Measurements from ENCODE around the gene COL9A1. TPM values are rescaled to one million over a fixed set of nuclear protein-coding genes. Genes with fewer than 3 reads are reported as not detected.
"Not testable (repeated sequence)": the region's sequence is repeated elsewhere in the genome, so short reads cannot be mapped to it uniquely, and the experiment has no call there.

The COL9A1 gene
- total and polyA plus RNA-seq, 9 donors = 4.9 to 16.2 (median 6.3) TPM

DNA sequence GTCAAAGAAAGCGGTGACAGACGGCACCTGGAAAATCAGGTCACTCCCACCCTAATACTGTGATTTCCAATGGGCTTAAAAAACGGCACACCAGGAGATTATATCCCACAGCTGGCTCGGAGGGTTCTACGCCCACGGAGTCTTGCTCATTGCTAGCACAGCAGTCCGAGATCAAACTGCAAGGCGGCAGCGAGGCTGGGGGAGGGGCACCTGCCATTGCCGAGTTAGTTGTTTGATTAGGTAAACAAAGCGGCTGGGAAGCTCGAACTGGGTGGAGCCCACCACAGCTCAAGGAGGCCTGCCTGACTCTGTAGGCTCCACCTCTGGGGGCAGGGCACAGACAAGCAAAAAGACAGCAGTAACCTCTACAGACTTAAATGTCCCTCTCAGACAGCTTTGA is 14.9 kb upstream of the COL9A1 start:
- not testable (repeated sequence) for DNase-seq; H3K4me3 ChIP-seq (ENCODE audit: low read length); H3K27ac ChIP-seq (ENCODE audit: low read length); H3K4me1 ChIP-seq (ENCODE audit: control insufficient read depth, insufficient read depth, low read length); H3K36me3 ChIP-seq (ENCODE audit: control insufficient read depth, insufficient read depth, low read length); H3K9me3 ChIP-seq (replicated peaks; ENCODE audit: control insufficient read depth, low read depth, low read length); H3K27me3 ChIP-seq (ENCODE audit: control insufficient read depth, insufficient read depth, low read length)
- WGBS (ENCODE audit: insufficient coverage) = 100% methylated on average over 2 of the region's 12 CpGs

DNA sequence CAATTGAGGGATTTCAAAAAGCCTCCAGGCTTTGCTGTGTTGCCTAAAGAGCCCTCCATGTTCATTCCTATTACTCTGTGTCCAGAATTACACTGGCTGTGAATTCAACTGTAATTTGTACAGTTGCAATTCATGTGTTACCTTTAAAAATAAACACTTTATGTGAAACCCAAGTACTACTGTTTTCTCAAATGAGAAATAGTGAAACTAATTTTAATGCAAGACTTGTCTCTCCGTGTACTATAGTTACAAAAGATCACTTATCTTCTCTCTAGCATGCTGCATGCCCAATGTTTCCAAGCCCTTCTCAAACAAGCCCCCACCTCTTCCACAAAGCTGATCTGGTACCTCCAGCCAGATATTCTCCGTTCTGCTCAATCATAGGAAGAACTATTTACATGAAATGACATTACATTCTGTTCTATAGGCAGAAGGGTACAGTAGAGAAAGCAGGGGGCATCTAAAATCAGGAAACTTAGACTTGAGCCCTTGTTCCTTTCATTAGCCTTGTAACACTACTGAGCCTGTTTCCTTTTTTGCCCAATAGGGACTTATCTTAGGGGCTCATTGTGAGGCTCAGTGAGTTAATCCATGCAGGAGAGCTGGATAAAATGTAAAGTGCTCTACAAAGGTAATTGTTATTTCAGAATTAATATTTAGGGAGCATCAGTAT is 12.3 kb upstream of the COL9A1 start:
- H3K9me3 ChIP-seq (replicated peaks; ENCODE audit: control insufficient read depth, low read depth, low read length) = no peaks in the 10 kb centered on the region
- no peaks in the 10 kb centered on the region for H3K36me3 ChIP-seq (ENCODE audit: control insufficient read depth, insufficient read depth, low read length)
- no peaks in the 10 kb centered on the region for H3K27me3 ChIP-seq (ENCODE audit: control insufficient read depth, insufficient read depth, low read length)
- no peak for DNase-seq
- WGBS (ENCODE audit: insufficient coverage) = no CpG with 5 or more reads among the region's 2 CpGs
- H3K4me3 ChIP-seq (ENCODE audit: low read length) = no peak overlapping the region
- no peaks in the 10 kb centered on the region for H3K4me1 ChIP-seq (ENCODE audit: control insufficient read depth, insufficient read depth, low read length)
- no peak overlapping the region for H3K27ac ChIP-seq (ENCODE audit: low read length)

DNA sequence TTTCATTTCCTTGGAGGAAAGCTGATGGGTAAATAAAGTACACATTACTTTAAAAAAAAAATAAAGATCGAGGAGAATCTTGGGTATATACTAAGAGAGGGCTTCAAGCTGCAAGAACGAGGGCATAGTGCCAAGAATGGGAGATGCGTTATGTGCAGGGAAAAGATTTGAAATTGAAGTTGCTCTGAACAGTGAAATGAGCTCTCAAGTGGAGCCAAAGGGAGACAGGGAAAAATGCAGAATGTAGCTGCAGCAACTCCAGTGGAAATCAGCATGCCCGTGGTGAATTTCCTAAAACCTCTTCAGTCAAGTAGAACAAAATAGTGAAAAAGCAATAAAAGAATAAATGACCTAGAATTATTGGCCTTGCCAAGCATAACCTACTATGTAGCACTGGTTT is 11.4 kb upstream of the COL9A1 start:
- Histone ChIP-seq H3K4me3 (ENCODE audit: low read length) (no peak overlapping the region), H3K27ac (ENCODE audit: low read length) (no peak overlapping the region), H3K4me1 (ENCODE audit: control insufficient read depth, insufficient read depth, low read length) (no peaks in the 10 kb centered on the region), H3K27me3 (ENCODE audit: control insufficient read depth, insufficient read depth, low read length) (no peaks in the 10 kb centered on the region), H3K36me3 (ENCODE audit: control insufficient read depth, insufficient read depth, low read length) (no peaks in the 10 kb centered on the region), H3K9me3 (replicated peaks; ENCODE audit: control insufficient read depth, low read depth, low read length) (no peaks in the 10 kb centered on the region)
- WGBS (ENCODE audit: insufficient coverage) = 21% methylated on average over 2 of the region's 4 CpGs
- DNase-seq = peak; percentile 65

DNA sequence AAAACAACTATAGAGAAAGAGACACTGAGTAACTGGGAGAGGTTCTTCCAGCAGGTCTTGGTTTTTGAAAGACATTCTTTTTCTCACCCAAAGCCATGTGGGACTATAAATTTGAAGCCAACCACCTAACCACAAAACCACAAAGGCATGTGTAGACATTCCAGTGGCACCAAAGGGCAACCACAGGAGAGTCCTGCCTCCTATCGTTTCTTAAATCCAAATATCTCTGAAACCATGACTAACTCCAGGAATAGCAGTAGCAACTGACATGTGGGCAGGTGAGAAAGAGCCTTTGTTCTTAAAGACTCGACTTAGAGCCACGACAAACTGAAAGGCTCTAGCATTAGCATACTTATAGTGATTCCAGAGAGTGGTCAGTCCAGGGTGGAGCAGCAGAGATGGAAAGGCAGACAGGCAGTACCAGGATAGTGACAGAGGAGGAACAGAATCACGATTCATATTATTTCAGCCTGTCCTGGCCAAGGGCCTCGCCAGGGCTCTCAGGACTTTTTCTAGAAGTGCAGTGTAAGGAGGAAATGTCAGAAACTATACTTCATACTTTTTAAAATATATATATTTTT is 9.4 kb upstream of the COL9A1 start:
- no peak overlapping the region for H3K4me3 ChIP-seq (ENCODE audit: low read length)
- no peaks in the 10 kb centered on the region for H3K27me3 ChIP-seq (ENCODE audit: control insufficient read depth, insufficient read depth, low read length)
- no peaks in the 10 kb centered on the region for H3K9me3 ChIP-seq (replicated peaks; ENCODE audit: control insufficient read depth, low read depth, low read length)
- 30% methylated on average over 2 of the region's 5 CpGs for WGBS (ENCODE audit: insufficient coverage)
- no peak overlapping the region for H3K27ac ChIP-seq (ENCODE audit: low read length)
- H3K36me3 ChIP-seq (ENCODE audit: control insufficient read depth, insufficient read depth, low read length) = no peaks in the 10 kb centered on the region
- no peaks in the 10 kb centered on the region for H3K4me1 ChIP-seq (ENCODE audit: control insufficient read depth, insufficient read depth, low read length)
- DNase-seq = no peak

DNA sequence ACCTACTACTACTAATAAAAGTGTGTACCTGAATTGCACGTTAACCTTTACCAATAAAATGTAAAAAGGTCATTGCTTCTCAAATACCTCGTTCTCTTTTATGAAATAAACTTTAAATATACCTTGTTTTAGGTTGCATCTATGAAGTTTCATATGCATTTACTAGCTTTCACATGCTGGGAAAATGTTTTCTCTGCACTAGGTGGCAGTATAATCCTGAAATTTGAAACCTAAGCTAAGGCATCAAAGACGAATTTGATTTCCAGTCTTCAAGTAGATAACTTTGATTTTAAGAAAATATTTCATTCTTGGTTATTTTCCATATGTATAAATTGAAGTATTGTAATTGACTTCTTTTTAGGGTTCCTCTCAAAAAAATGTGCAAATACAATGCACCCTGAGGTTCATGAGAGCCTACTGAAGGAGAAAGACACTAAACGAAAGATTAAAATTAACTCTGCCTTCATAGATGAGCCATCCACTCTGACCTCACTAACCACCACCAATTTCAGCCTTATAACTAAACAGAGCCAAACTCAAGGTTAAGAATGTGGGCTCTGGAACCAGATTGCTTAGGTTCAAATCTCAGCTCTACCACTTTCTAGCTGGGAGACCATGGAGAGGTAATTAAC is 7.3 kb upstream of the COL9A1 start:
- peak; percentile 68 for DNase-seq
- Histone ChIP-seq H3K36me3 (ENCODE audit: control insufficient read depth, insufficient read depth, low read length) (no peaks in the 10 kb centered on the region), H3K27ac (ENCODE audit: low read length) (no peak overlapping the region)

DNA sequence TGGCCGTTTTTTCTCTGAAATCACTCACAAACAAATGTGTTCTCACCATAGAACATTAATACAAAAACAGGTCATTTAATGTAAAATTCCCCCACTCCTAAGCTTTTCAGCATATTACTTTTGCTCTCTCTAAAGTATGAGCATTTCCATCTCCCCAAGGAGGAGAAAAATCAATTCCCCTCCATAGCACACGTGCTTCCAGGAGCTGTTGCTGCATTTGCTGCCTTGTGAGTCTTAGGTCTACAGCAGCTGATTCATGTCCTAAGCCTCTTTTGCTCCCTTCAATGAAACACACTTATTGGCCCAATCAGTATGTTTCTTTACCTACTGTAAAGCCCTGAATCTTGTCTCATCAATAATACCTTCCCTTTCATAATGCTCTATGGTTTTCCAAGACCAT is 6.4 kb upstream of the COL9A1 start:
- 41% methylated on average over 2 of the region's 2 CpGs for WGBS (ENCODE audit: insufficient coverage)
- no peaks in the 10 kb centered on the region for H3K36me3 ChIP-seq (ENCODE audit: control insufficient read depth, insufficient read depth, low read length)
- H3K4me1 ChIP-seq (ENCODE audit: control insufficient read depth, insufficient read depth, low read length) = no peaks in the 10 kb centered on the region
- H3K9me3 ChIP-seq (replicated peaks; ENCODE audit: control insufficient read depth, low read depth, low read length) = no peaks in the 10 kb centered on the region
- H3K27ac ChIP-seq (ENCODE audit: low read length) = no peak overlapping the region
- no peak for DNase-seq
- no peaks in the 10 kb centered on the region for H3K27me3 ChIP-seq (ENCODE audit: control insufficient read depth, insufficient read depth, low read length)
- H3K4me3 ChIP-seq (ENCODE audit: low read length) = no peak overlapping the region

More for the DNA sequence above, 7.3 kb upstream of the COL9A1 start:
- no peaks in the 10 kb centered on the region for H3K9me3 ChIP-seq (replicated peaks; ENCODE audit: control insufficient read depth, low read depth, low read length)
- no peaks in the 10 kb centered on the region for H3K27me3 ChIP-seq (ENCODE audit: control insufficient read depth, insufficient read depth, low read length)
- H3K4me3 ChIP-seq (ENCODE audit: low read length) = no peak overlapping the region
- H3K4me1 ChIP-seq (ENCODE audit: control insufficient read depth, insufficient read depth, low read length) = no peaks in the 10 kb centered on the region
- WGBS (ENCODE audit: insufficient coverage) = no CpG with 5 or more reads among the region's 4 CpGs

DNA sequence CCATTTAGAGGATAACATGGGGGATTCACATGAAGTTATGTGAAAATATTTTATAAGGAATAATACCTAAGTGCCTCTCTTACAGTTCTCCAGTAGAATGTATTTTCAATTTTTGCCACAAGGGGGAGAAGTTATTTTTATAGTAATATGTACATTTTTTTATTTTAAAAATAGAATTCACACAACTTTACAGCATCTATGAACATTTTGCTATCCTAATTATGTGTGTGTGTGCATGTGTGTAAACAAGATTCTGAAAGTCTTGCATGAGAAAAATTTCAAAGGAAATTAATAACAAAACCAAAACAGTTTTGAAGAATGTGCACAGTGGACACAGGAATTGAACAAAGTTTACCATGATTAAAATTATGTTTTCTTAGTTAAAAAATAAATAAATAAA is 5.3 kb upstream of the COL9A1 start:
- not testable (repeated sequence) for H3K9me3 ChIP-seq (replicated peaks; ENCODE audit: control insufficient read depth, low read depth, low read length); H3K4me3 ChIP-seq (ENCODE audit: low read length); H3K4me1 ChIP-seq (ENCODE audit: control insufficient read depth, insufficient read depth, low read length); DNase-seq; H3K27ac ChIP-seq (ENCODE audit: low read length); H3K27me3 ChIP-seq (ENCODE audit: control insufficient read depth, insufficient read depth, low read length); H3K36me3 ChIP-seq (ENCODE audit: control insufficient read depth, insufficient read depth, low read length)

DNA sequence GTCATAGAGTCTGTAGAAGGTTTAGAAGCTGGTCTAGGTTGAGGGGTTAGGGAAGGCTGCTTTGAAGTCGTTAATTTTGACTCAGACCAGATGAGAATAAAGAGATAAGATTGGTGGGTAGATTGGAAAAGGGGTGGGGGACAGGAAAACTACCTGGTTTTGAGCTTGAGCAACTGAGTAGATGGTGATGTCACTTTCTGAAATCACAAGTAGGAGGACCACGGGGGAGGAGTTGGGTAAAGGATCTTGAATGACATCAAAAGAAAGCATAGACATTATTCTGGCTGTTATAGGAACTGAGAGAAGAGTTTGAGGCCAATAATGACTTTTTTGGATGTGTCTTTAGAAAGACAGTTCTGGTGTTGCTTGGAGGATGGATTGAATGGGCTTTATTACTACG is 4.1 kb upstream of the COL9A1 start:
- no peaks in the 10 kb centered on the region for H3K9me3 ChIP-seq (replicated peaks; ENCODE audit: control insufficient read depth, low read depth, low read length)
- DNase-seq = no peak
- H3K4me3 ChIP-seq (ENCODE audit: low read length) = no peak overlapping the region
- no peaks in the 10 kb centered on the region for H3K27me3 ChIP-seq (ENCODE audit: control insufficient read depth, insufficient read depth, low read length)
- no peaks in the 10 kb centered on the region for H3K4me1 ChIP-seq (ENCODE audit: control insufficient read depth, insufficient read depth, low read length)
- H3K36me3 ChIP-seq (ENCODE audit: control insufficient read depth, insufficient read depth, low read length) = no peaks in the 10 kb centered on the region
- WGBS (ENCODE audit: insufficient coverage) = 57% methylated on average over 2 of the region's 3 CpGs
- H3K27ac ChIP-seq (ENCODE audit: low read length) = no peak overlapping the region

DNA sequence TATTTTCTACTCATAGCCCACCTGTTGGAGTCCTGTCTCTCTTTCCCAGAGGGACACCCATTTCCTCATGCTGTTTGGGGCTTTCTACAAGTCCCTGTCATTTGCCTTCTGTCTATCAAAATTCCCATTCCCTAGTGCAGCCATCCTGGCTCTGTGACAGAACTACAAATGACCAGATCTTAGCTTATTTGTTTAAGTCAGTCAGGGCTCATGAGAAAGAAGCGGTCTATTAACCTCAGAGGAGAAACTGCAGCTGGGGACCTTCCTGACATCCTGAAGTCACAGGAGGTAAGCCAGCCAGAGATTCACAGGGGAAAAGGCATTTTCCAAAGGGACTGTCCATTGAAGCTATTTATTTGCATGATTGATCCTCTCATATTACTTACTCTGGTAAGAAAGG is 1.7 kb upstream of the COL9A1 start:
- no peak for DNase-seq
- no peaks in the 10 kb centered on the region for H3K4me1 ChIP-seq (ENCODE audit: control insufficient read depth, insufficient read depth, low read length)
- H3K9me3 ChIP-seq (replicated peaks; ENCODE audit: control insufficient read depth, low read depth, low read length) = no peaks in the 10 kb centered on the region
- no peaks in the 10 kb centered on the region for H3K36me3 ChIP-seq (ENCODE audit: control insufficient read depth, insufficient read depth, low read length)
- H3K27ac ChIP-seq (ENCODE audit: low read length) = no peak overlapping the region
- 50% methylated on average over 1 of the region's 1 CpG for WGBS (ENCODE audit: insufficient coverage)
- no peak overlapping the region for H3K4me3 ChIP-seq (ENCODE audit: low read length)
- H3K27me3 ChIP-seq (ENCODE audit: control insufficient read depth, insufficient read depth, low read length) = no peaks in the 10 kb centered on the region

DNA sequence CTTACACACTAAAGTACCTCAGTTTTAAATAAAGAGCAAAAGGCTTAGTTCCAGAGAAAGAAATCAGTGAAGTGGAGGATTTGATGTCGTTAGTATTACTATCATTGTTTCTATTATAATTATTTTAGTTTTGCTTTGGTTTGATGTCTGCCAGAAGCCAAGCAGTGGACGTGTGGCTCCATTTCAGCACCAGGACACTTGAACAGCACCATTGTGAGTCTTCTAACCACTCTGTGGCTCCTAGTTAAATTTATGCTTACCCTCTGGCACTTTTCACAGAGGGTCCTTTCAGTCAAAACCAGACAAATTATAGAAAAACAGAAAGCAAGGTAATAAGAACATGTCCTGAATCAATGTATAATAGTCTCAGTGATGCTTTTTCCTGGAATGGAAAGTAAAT is 3.4 kb downstream of the COL9A1 start:
- DNase-seq = peak; percentile 18
- Histone ChIP-seq H3K4me1 (ENCODE audit: control insufficient read depth, insufficient read depth, low read length) (no peaks in the 10 kb centered on the region), H3K4me3 (ENCODE audit: low read length) (no peak overlapping the region), H3K27me3 (ENCODE audit: control insufficient read depth, insufficient read depth, low read length) (no peaks in the 10 kb centered on the region), H3K9me3 (replicated peaks; ENCODE audit: control insufficient read depth, low read depth, low read length) (no peaks in the 10 kb centered on the region), H3K36me3 (ENCODE audit: control insufficient read depth, insufficient read depth, low read length) (no peaks in the 10 kb centered on the region), H3K27ac (ENCODE audit: low read length) (no peak overlapping the region)
- no CpG with 5 or more reads among the region's 2 CpGs for WGBS (ENCODE audit: insufficient coverage)

Measured in muscle of leg (tissue), 11 donors.